GM12878 (cell line): ENCODE measurements around the gene ACAP1. TPM values are rescaled to one million over a fixed set of nuclear protein-coding genes. Genes with fewer than 3 reads are reported as not detected.

Experiments
- CEBPZ ChIP-seq: fragments of 150-350 bp; IDR thresholded peaks from 2 replicates; pipeline ENCODE4 v1.6.1; 2016; ENCODE audit warnings: low read depth, low read length
- E2F8 ChIP-seq: fragments of 450-650 bp; IDR thresholded peaks from 2 replicates; pipeline ENCODE4 v1.6.1; 2018; ENCODE audit warnings: mild to moderate bottlenecking, low read depth, moderate library complexity; ENCODE audit not compliant: partially characterized antibody
- polyA plus RNA-seq, 11 experiments: library from polyadenylated mRNA; depleted of rRNA in 4 of 11; unstranded in 6 of 11; stranded (reverse) in 5 of 11; fragments of >200 nt; fragmentation: Nextera tagmentation in 4 of 11; fragmentation: Illumina TruSeq in 1 of 11; extraction: Ambion mirVana in 4 of 11; extraction: Trizol in 1 of 11; gene quantifications; 1 replicate in 1 of 11; 2 replicates in 10 of 11; pipeline versions ENCODE4 v1.2.1 to v1.2.3, GENCODE V29; 2011 to 2016; ENCODE audit warnings: inconsistent platforms in 2 of 11, missing spikeins in 2 of 11, low read depth in 1 of 11
- total RNA-seq, 4 experiments: library from RNA; depleted of rRNA in 3 of 4; stranded (reverse); fragments of >200 nt in 3 of 4; fragmentation: Illumina TruSeq in 1 of 4; extraction: Trizol in 1 of 4; gene quantifications; 2 replicates each; pipeline versions ENCODE4 v1.2.1 to v1.2.3, GENCODE V29; 2013 to 2021

ACAP1 gene
- total and polyA plus RNA-seq, 10 of the 15 experiments (the other 5 are each of a cell fraction or from before 2014, with no cell fraction given), result 5.7 to 245 (median 118) TPM

GRCh38 chr17:7295230-7296180, 40.8 kb upstream of the ACAP1 start (continued):
- no peak for TF ChIP-seq CEBPZ
- TF ChIP-seq E2F8, result no peak
